Keratinocyte (primary cell): Measurements from ENCODE around the gene SIM2. TPM values are rescaled to one million over a fixed set of nuclear protein-coding genes. Genes with fewer than 3 reads are reported as not detected.

ENCODE experiments used
- DNase-seq: peaks from one replicate; pipeline ENCODE4 v3.0.0-alpha.2; 2011; ENCODE audit warnings: low read depth, missing footprints, low spot score
- FAIRE-seq: peaks from 2 replicates; lab custom pipeline; 2011; peaks lifted over from hg19 to GRCh38; lab: Jason Lieb, UNC
- H2AFZ ChIP-seq: 2 replicates; pipeline ENCODE4 v1.6.0; 2012; ENCODE audit warnings: low read length, control low read depth, inconsistent platforms; ENCODE audit not compliant: control insufficient read depth
- H3K27ac ChIP-seq: 2 replicates; pipeline ENCODE4 v1.5.1; 2011; ENCODE audit warnings: low read length; ENCODE audit not compliant: control insufficient read depth, insufficient read depth
- H3K27me3 ChIP-seq: 3 replicates; pipeline ENCODE4 v1.6.0; 2011; ENCODE audit warnings: low read length; ENCODE audit not compliant: control insufficient read depth, insufficient read depth; ENCODE audit errors: extremely low read depth
- H3K36me3 ChIP-seq, 2 experiments: 2 replicates in 1 of 2; 3 replicates in 1 of 2; pipeline ENCODE4 v1.5.1; 2011; ENCODE audit warnings: low read length in 2 of 2, mild to moderate bottlenecking in 1 of 2; ENCODE audit not compliant: control insufficient read depth in 2 of 2, insufficient read depth in 2 of 2; ENCODE audit errors: extremely low read depth in 1 of 2
- H3K4me1 ChIP-seq: 3 replicates; pipeline ENCODE4 v1.5.1; 2011; ENCODE audit warnings: low read length; ENCODE audit not compliant: control insufficient read depth, insufficient read depth; ENCODE audit errors: extremely low read depth
- H3K4me2 ChIP-seq: 3 replicates; pipeline ENCODE4 v1.6.0; 2011; ENCODE audit warnings: low read depth, low read length; ENCODE audit not compliant: control insufficient read depth, insufficient read depth; ENCODE audit errors: extremely low read depth
- H3K4me3 ChIP-seq, 3 experiments: fragments of 200-600 bp in 1 of 3; sonication (generic) in 1 of 3; 2 replicates in 2 of 3; 3 replicates in 1 of 3; pipeline ENCODE4 v1.5.1; 2011 to 2016; ENCODE audit warnings: low read length in 3 of 3, mild to moderate bottlenecking in 3 of 3, control low read depth in 2 of 3, inconsistent platforms in 1 of 3, low read depth in 1 of 3, mixed read lengths in 1 of 3, mixed run types in 1 of 3, moderate library complexity in 1 of 3; ENCODE audit not compliant: control insufficient read depth in 2 of 3, insufficient read depth in 2 of 3; ENCODE audit errors: extremely low read depth in 1 of 3
- H3K79me2 ChIP-seq: 2 replicates; pipeline ENCODE4 v1.6.0; 2012; ENCODE audit warnings: low read length; ENCODE audit not compliant: control insufficient read depth, insufficient read depth
- H3K9ac ChIP-seq: 3 replicates; pipeline ENCODE4 v1.6.0; 2011; ENCODE audit warnings: low read length; ENCODE audit not compliant: control insufficient read depth, insufficient read depth; ENCODE audit errors: extremely low read depth
- H3K9me1 ChIP-seq: 3 replicates; pipeline ENCODE4 v1.6.0; 2011; ENCODE audit warnings: low read length; ENCODE audit not compliant: control insufficient read depth, insufficient read depth; ENCODE audit errors: extremely low read depth
- H3K9me3 ChIP-seq: 2 replicates; pipeline ENCODE4 v1.5.1; 2012; ENCODE audit warnings: low read depth, low read length; ENCODE audit not compliant: control insufficient read depth
- H4K20me1 ChIP-seq: 3 replicates; pipeline ENCODE4 v1.6.0; 2011; ENCODE audit warnings: low read length; ENCODE audit not compliant: control insufficient read depth, insufficient read depth; ENCODE audit errors: extremely low read depth
- CTCF ChIP-seq, 3 experiments: IDR thresholded peaks in 1 of 3; conservative IDR thresholded peaks in 1 of 3; optimal IDR thresholded peaks in 1 of 3; 2 replicates in 2 of 3; 3 replicates in 1 of 3; pipeline versions ENCODE3 to v1.5.1; 2011; ENCODE audit warnings: low read length in 3 of 3, mild to moderate bottlenecking in 3 of 3, moderate library complexity in 2 of 3, control low read depth in 1 of 3, inconsistent platforms in 1 of 3; ENCODE audit not compliant: insufficient read depth in 2 of 3; ENCODE audit errors: extremely low read depth in 1 of 3
- EZH2 ChIP-seq: IDR thresholded peaks from one replicate; pipeline ENCODE4 v1.6.1; 2012; ENCODE audit warnings: inconsistent platforms, mild to moderate bottlenecking, low read length, moderate library complexity
- dilution Hi-C: fragments of 300-500 bp; cut with MboI; formaldehyde crosslinking; loops from one replicate; pipeline ENCODE4 v1.7.0; 2020; ENCODE audit warnings: low sequenced_read_pairs; ENCODE audit not compliant: extremely low pct_ligation_motif_present
- polyA plus RNA-seq, 5 experiments: library from polyadenylated mRNA; depleted of rRNA in 3 of 5; stranded (reverse) in 3 of 5; stranded (forward) in 1 of 5; unstranded in 1 of 5; fragments of >200 nt; gene quantifications; 1 replicate in 1 of 5; 2 replicates in 3 of 5; 3 replicates in 1 of 5; pipeline versions ENCODE4 v1.2.1 to v1.2.3, GENCODE V29; 2011 to 2012; ENCODE audit warnings: missing spikeins in 2 of 5, low read depth in 1 of 5, low replicate concordance in 1 of 5

Gene SIM2
- polyA plus RNA-seq, 1 donor (not counting 4 experiments of a cell fraction or from before 2014, with no cell fraction given), result 0.05 TPM

- FAIRE-seq, result no peak
- no peak overlapping the region for H3K9ac ChIP-seq
- H3K36me3 ChIP-seq, result peaks cover 3 to 4% of the 10 kb centered on the region in 2 experiments
- H3K27me3 ChIP-seq, result no peaks in the 10 kb centered on the region
- H3K4me2 ChIP-seq, result no peak overlapping the region
- no peak overlapping the region for H3K27ac ChIP-seq
- DNase-seq, result no peak
- H3K9me3 ChIP-seq, result no peaks in the 10 kb centered on the region
- H2AFZ ChIP-seq, result no peak overlapping the region
- TF ChIP-seq EZH2 (no peak), CTCF (optimal IDR thresholded peaks at IDR 0.05 in 1 of 3, IDR thresholded peaks at IDR 0.05 in 1 of 3, conservative IDR thresholded peaks at IDR 0.05 in 1 of 3; ENCODE audit: extremely low read depth in 1 of 3, insufficient read depth in 2 of 3, low read length in 3 of 3) (no peak)
- no peaks in the 10 kb centered on the region for H3K9me1 ChIP-seq
- no peak overlapping the region for H3K4me3 ChIP-seq
- H3K4me1 ChIP-seq, result peaks cover 6% of the 10 kb centered on the region
- dilution Hi-C loops, result no loop called here
- H4K20me1 ChIP-seq, result no peaks in the 10 kb centered on the region
- no peaks in the 10 kb centered on the region for H3K79me2 ChIP-seq
These were observed 58.3 kb downstream of the SIM2 start for GRCh38 chr21:36757196-36757595.

GRCh38 chr21:36759348-36760083, 60.6 kb downstream of the SIM2 start:
- Histone ChIP-seq H2AFZ (no peak overlapping the region), H4K20me1 (no peaks in the 10 kb centered on the region), H3K4me1 (no peaks in the 10 kb centered on the region), H3K4me3 (no peak overlapping the region), H3K9me3 (no peaks in the 10 kb centered on the region), H3K79me2 (no peaks in the 10 kb centered on the region), H3K9ac (no peak overlapping the region), H3K27ac (no peak overlapping the region), H3K27me3 (no peaks in the 10 kb centered on the region), H3K4me2 (no peak overlapping the region), H3K9me1 (no peaks in the 10 kb centered on the region), H3K36me3 (peaks cover 3 to 4% of the 10 kb centered on the region in 2 experiments)
- DNase-seq (no peak), FAIRE-seq (no peak)
- dilution Hi-C loops, result no loop called here
- TF ChIP-seq EZH2 (no peak), CTCF (optimal IDR thresholded peaks at IDR 0.05 in 1 of 3, IDR thresholded peaks at IDR 0.05 in 1 of 3, conservative IDR thresholded peaks at IDR 0.05 in 1 of 3; ENCODE audit: extremely low read depth in 1 of 3, insufficient read depth in 2 of 3, low read length in 3 of 3) (no peak)
